ENCODE results near the gene TMC4. TPM values are rescaled to one million over a fixed set of nuclear protein-coding genes. Genes with fewer than 3 reads are reported as not detected.

TMC4 gene
- total and polyA plus RNA-seq, 5 donors from 2014 or later, result 0.42 to 1.1 (median 0.55) TPM; not detected in 1

- Histone ChIP-seq H3K4me1 (ENCODE audit: control insufficient read depth, insufficient read depth, low read length, poor library complexity, severe bottlenecking) (peaks cover 26% of the 10 kb centered on the region), H3K4me3 (ENCODE audit: low read depth, low read length) (peak within 1 kb of the TSS; percentile 96), H3K27ac (ENCODE audit: insufficient read depth, low read length, poor library complexity, severe bottlenecking) (peak within 1 kb of the TSS; percentile 86), H3K36me3 (ENCODE audit: control insufficient read depth, insufficient read depth, low read length) (peaks cover 29% of the 10 kb centered on the region), H3K9me3 (ENCODE audit: control insufficient read depth in 2 of 2, low read length in 2 of 2) (no peaks in the 10 kb centered on the region), H3K27me3 (ENCODE audit: control insufficient read depth, insufficient read depth, low read length) (no peaks in the 10 kb centered on the region)
- Mint-ChIP-seq H3K4me1 (peaks cover 8 to 43% (median 20%) of the 10 kb centered on the region in 4 donors), H3K4me3 (peak within 1 kb of the TSS; percentile 93 to 95 (median 94)), H3K27ac (peak within 1 kb of the TSS; percentile 92 to 97 (median 96)), H3K27me3 (peaks cover 4% of the 10 kb centered on the region), H3K36me3 (peaks cover 14% of the 10 kb centered on the region), H3K9me3 (no peaks in the 10 kb centered on the region)
- ATAC-seq (ENCODE audit: low read depth in 2 of 2) (peak; percentile 87 to 90), DNase-seq (peak; percentile 95 to 99 (median 97))
Measured at GRCh38 chr19:54115109-54116063, 57.6 kb downstream of the TMC4 start, which contains the start of the genes PRPF31 and TFPT. Gene PRPF31 (plus strand): TSS chr19:54115754. CDS start chr19:54118279, 2,525 bp downstream. Gene TFPT (minus strand): TSS chr19:54115657. CDS start chr19:54115269, 388 bp downstream.

DNA sequence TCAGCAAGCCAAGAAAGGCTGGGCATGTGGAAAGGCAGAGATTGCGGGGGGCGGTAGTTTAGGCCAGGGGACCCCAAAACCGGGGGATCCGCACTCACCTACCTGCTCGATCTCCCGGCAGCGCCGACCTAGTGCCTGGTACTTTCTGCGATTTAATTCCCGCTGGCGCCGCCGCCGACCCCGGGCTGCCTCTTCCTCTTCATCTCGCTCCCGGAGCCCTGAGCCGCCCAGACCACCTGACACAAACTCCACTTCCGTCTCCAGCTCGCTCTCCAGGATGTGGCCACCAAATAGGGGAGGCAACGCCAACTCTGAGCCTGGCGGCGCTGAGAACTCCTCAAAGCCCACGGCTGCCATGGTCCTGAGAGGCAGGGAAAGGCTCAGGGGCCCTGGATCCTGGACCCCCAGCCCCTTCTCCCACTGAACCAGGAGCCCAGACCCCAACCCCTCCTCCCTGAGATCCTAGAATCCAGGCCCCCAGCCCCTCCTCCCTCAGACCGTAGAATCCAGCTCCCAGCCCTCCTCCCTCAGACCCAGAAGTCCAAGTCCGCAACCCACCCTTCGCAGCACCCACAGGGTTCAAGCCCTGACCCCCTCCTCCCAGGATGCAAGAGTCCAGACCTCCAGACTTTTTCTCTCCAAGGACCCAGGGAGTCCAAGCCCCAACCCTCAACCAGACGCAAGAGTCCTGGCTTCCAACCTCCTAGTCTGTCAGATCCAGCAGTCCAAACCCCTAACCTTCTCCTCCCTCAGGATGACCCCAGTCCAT lies 58.4 kb downstream of the TMC4 start:
- peaks cover 26% of the 10 kb centered on the region for H3K4me1 ChIP-seq (ENCODE audit: control insufficient read depth, insufficient read depth, low read length, poor library complexity, severe bottlenecking)
- Mint-ChIP-seq H3K36me3 (peaks cover 9% of the 10 kb centered on the region), H3K4me3 (peak overlapping the region; percentile 93 to 95 (median 94)), H3K27ac (peak overlapping the region; percentile 92 to 97 (median 96)), H3K4me1 (peaks cover 8 to 45% (median 20%) of the 10 kb centered on the region in 4 donors), H3K9me3 (no peaks in the 10 kb centered on the region), H3K27me3 (peaks cover 4% of the 10 kb centered on the region)
- DNase-seq, result peak; percentile 18 to 83 (median 54)
- peak; percentile 26 to 32 for ATAC-seq (ENCODE audit: low read depth in 2 of 2)
- H3K36me3 ChIP-seq (ENCODE audit: control insufficient read depth, insufficient read depth, low read length), result peaks cover 27% of the 10 kb centered on the region
- H3K27ac ChIP-seq (ENCODE audit: insufficient read depth, low read length, poor library complexity, severe bottlenecking), result peak overlapping the region; percentile 86
- H3K9me3 ChIP-seq (ENCODE audit: control insufficient read depth in 2 of 2, low read length in 2 of 2), result no peaks in the 10 kb centered on the region
- peak overlapping the region; percentile 96 for H3K4me3 ChIP-seq (ENCODE audit: low read depth, low read length)
- H3K27me3 ChIP-seq (ENCODE audit: control insufficient read depth, insufficient read depth, low read length), result no peaks in the 10 kb centered on the region

Other genes starting within 250 kb of the TMC4 start
- not detected for gene CACNG8, start 210.2 kb downstream of the TMC4 start, total RNA-seq
- gene CACNG8, start 210.2 kb downstream of the TMC4 start, polyA plus RNA-seq, result not detected
- gene CACNG6, start 181.5 kb downstream of the TMC4 start, total RNA-seq, result not detected
- not detected for gene CACNG6, start 181.5 kb downstream of the TMC4 start, polyA plus RNA-seq
- gene VSTM1, start 109.3 kb downstream of the TMC4 start, total RNA-seq, result not detected
- not detected for gene VSTM1, start 109.3 kb downstream of the TMC4 start, polyA plus RNA-seq
- gene TARM1, start 91.8 kb downstream of the TMC4 start, total RNA-seq, result not detected
- not detected for gene TARM1, start 91.8 kb downstream of the TMC4 start, polyA plus RNA-seq
- gene OSCAR, start 72.4 kb downstream of the TMC4 start, total RNA-seq, result not detected
- gene OSCAR, start 72.4 kb downstream of the TMC4 start, polyA plus RNA-seq, result under 1 TPM in 3 of 4 donors, not detected in 1; 0.12 to 0.28 (median 0.13) TPM
- 65.7 TPM for gene NDUFA3, start 70.3 kb downstream of the TMC4 start, total RNA-seq
- 100 to 1,000 TPM; 404 to 577 (median 444) TPM for gene NDUFA3, start 70.3 kb downstream of the TMC4 start, polyA plus RNA-seq
- gene TFPT, start 57.5 kb downstream of the TMC4 start, total RNA-seq, result 15.0 TPM
- gene TFPT, start 57.5 kb downstream of the TMC4 start, polyA plus RNA-seq, result 10 to 100 TPM; 18.8 to 26.8 (median 23.9) TPM
- gene PRPF31, start 57.4 kb downstream of the TMC4 start, total RNA-seq, result 57.8 TPM
- 10 to 100 TPM; 61.2 to 74.8 (median 69.6) TPM for gene PRPF31, start 57.4 kb downstream of the TMC4 start, polyA plus RNA-seq
- gene CNOT3, start 35.4 kb downstream of the TMC4 start, total RNA-seq, result 56.9 TPM
- gene CNOT3, start 35.4 kb downstream of the TMC4 start, polyA plus RNA-seq, result 1 to 10 TPM; 3.9 to 6.6 (median 5.9) TPM
- 9.3 TPM for gene LENG1, start 13.4 kb downstream of the TMC4 start, total RNA-seq
- gene LENG1, start 13.4 kb downstream of the TMC4 start, polyA plus RNA-seq, result 10 to 100 TPM; 12.2 to 17.5 (median 13.8) TPM
- gene MBOAT7, start 16.4 kb upstream of the TMC4 start, total RNA-seq, result 25.8 TPM
- 10 to 100 TPM; 10.8 to 17.2 (median 15.0) TPM for gene MBOAT7, start 16.4 kb upstream of the TMC4 start, polyA plus RNA-seq
- gene TSEN34, start 18.1 kb upstream of the TMC4 start, total RNA-seq, result 10.1 TPM
- 10 to 100 TPM; 36.6 to 55.5 (median 49.7) TPM for gene TSEN34, start 18.1 kb upstream of the TMC4 start, polyA plus RNA-seq
- gene RPS9, start 27.7 kb upstream of the TMC4 start, total RNA-seq, result 1,161 TPM
- gene RPS9, start 27.7 kb upstream of the TMC4 start, polyA plus RNA-seq, result 1,000 to 10,000 TPM in 2 of 4 donors, 100 to 1,000 TPM in 2; 756 to 1,075 (median 892) TPM
- gene LILRB3, start 49.8 kb upstream of the TMC4 start, total RNA-seq, result 4.1 TPM
- under 1 TPM in 3 of 4 donors, not detected in 1; 0.07 to 0.65 (median 0.17) TPM for gene LILRB3, start 49.8 kb upstream of the TMC4 start, polyA plus RNA-seq
- gene LILRA6, start 69.6 kb upstream of the TMC4 start, total RNA-seq, result not detected
- gene LILRA6, start 69.6 kb upstream of the TMC4 start, polyA plus RNA-seq, result under 1 TPM in 2 of 4 donors, not detected in 2; 0.11 to 0.13 TPM
- not detected for gene LILRB5, start 84.1 kb upstream of the TMC4 start, total RNA-seq
- not detected for gene LILRB5, start 84.1 kb upstream of the TMC4 start, polyA plus RNA-seq
- not detected for gene LILRB2, start 108.0 kb upstream of the TMC4 start, total RNA-seq
- under 1 TPM in 1 of 4 donors, not detected in 3; 0.24 TPM for gene LILRB2, start 108.0 kb upstream of the TMC4 start, polyA plus RNA-seq
- gene LILRA5, start 140.0 kb upstream of the TMC4 start, total RNA-seq, result not detected
- under 1 TPM in 1 of 4 donors, not detected in 3; 0.67 TPM for gene LILRA5, start 140.0 kb upstream of the TMC4 start, polyA plus RNA-seq
- not detected for gene LILRA4, start 166.0 kb upstream of the TMC4 start, total RNA-seq
- gene LILRA4, start 166.0 kb upstream of the TMC4 start, polyA plus RNA-seq, result not detected
- 33.2 TPM for gene LAIR1, start 191.8 kb upstream of the TMC4 start, total RNA-seq
- gene LAIR1, start 191.8 kb upstream of the TMC4 start, polyA plus RNA-seq, result 10 to 100 TPM; 39.3 to 61.8 (median 45.3) TPM
- not detected for gene TTYH1, start 242.3 kb upstream of the TMC4 start, total RNA-seq
- under 1 TPM in 3 of 4 donors, not detected in 1; 0.17 to 1.00 (median 0.31) TPM for gene TTYH1, start 242.3 kb upstream of the TMC4 start, polyA plus RNA-seq

Measured in CD4-positive, CD25-positive, alpha-beta regulatory T cell (primary cell).